ENCODE measurements around the gene SORCS2. TPM values are rescaled to one million over a fixed set of nuclear protein-coding genes. Genes with fewer than 3 reads are reported as not detected.

The SORCS2 gene
- total and polyA plus RNA-seq, 2 of the 8 experiments (the other 6 are each of a cell fraction or from before 2014, with no cell fraction given): 0.36 to 1.8 TPM

DNA sequence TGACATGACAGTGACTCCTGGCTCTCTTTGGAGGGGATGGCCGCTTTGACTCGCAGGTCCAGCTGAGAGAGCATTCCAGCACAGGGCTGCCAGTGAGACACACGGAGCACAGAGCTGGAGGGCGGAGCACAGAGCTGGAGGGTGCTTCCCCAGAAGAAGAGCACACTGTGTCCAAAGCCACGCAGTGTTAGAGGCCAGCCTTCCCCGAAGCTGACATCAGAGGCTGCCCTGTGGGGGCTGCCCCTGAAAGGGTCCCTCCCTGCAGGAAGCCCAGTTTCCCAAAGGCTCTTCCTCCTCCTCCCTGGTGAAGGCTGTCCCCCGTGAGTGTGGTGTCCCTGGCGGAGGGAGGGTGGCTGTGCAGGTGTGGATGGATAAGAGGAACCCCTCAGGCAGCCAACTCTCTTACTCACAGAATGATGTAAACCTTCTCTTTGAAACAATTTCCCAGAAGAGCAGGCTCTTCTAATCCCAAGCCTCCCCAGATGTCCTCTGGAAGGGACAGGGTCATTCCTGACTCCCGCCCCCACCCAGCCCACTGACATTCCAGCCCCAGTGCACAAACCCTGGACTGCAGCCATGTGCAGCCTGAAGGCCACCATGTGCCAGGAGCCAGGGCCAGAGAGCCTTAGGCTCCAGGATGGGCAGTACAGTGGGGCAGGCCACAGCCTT is 189.0 kb downstream of the SORCS2 start:
- Histone ChIP-seq H2BK120ac (replicated peaks; ENCODE audit: low read depth, low read length) (no peak overlapping the region), H3K4me2 (ENCODE audit: insufficient read depth in 1 of 2, low read depth in 2 of 2, low read length in 2 of 2) (no peak overlapping the region), H4K5ac (ENCODE audit: insufficient read length, low read depth, low read length) (no peak overlapping the region), H3K79me1 (ENCODE audit: low read depth, low read length) (no peaks in the 10 kb centered on the region), H3K9me3 (ENCODE audit: insufficient read depth in 2 of 2, low read depth in 1 of 2, low read length in 1 of 2) (no peaks in the 10 kb centered on the region), H3K18ac (ENCODE audit: extremely low read depth, low read length) (peak overlapping the region; percentile 7; the same call in 1 of the 2 replicates), H3K4me3 (ENCODE audit: extremely low read depth in 1 of 4, insufficient read depth in 2 of 4, low read depth in 3 of 4, low read length in 4 of 4) (no peak overlapping the region), H2BK5ac (ENCODE audit: low read depth, low read length) (no peak overlapping the region), H3K27me3 (replicated peaks in 1 of 4; ENCODE audit: control insufficient read depth in 3 of 4, extremely low read depth in 1 of 4, insufficient read depth in 3 of 4, low read length in 3 of 4) (no peaks in the 10 kb centered on the region), H3K23me2 (ENCODE audit: low read depth, low read length) (no peaks in the 10 kb centered on the region), H2BK12ac (ENCODE audit: low read depth, low read length) (no peak overlapping the region), H3K56ac (replicated peaks; ENCODE audit: insufficient read length, low read depth, low read length) (no peak overlapping the region), H4K8ac (ENCODE audit: extremely low read depth, insufficient read depth, low read length) (no peak overlapping the region; the same call in 1 of the 2 replicates), H3K36me3 (ENCODE audit: control insufficient read depth in 2 of 4, insufficient read depth in 4 of 4, low read length in 3 of 4) (no peaks in the 10 kb centered on the region), H3K4me1 (replicated peaks in 1 of 4; ENCODE audit: control insufficient read depth in 3 of 4, insufficient read depth in 4 of 4, low read length in 3 of 4) (no peaks in the 10 kb centered on the region), H3K27ac (ENCODE audit: low read depth, low read length) (no peak overlapping the region), H2AFZ (ENCODE audit: low read length) (no peak overlapping the region), H2BK20ac (ENCODE audit: low read length) (no peak overlapping the region), H3K23ac (ENCODE audit: insufficient read length) (no peak overlapping the region), H4K20me1 (replicated peaks in 1 of 2; ENCODE audit: control insufficient read depth in 1 of 2, insufficient read depth in 2 of 2, low read length in 2 of 2) (no peaks in the 10 kb centered on the region), H4K91ac (replicated peaks; ENCODE audit: insufficient read length, low read length) (no peak overlapping the region), H3K79me2 (ENCODE audit: control insufficient read depth in 1 of 2, insufficient read depth in 2 of 2, low read length in 2 of 2) (no peaks in the 10 kb centered on the region), H3K9ac (replicated peaks in 1 of 4; ENCODE audit: extremely low read depth in 1 of 4, low read depth in 3 of 4, low read length in 3 of 4) (no peak overlapping the region), H2AK5ac (ENCODE audit: low read depth, low read length) (no peak overlapping the region), H2BK15ac (ENCODE audit: low read length) (no peak overlapping the region), H3K4ac (replicated peaks; ENCODE audit: insufficient read length, low read depth, low read length) (no peak overlapping the region), H3K14ac (ENCODE audit: insufficient read length) (no peak overlapping the region)
- POLR2A ChIA-PET (ENCODE audit: partially characterized antibody): no interaction called here
- FAIRE-seq (no peak), DNase-seq (ENCODE audit: low read depth in 1 of 2, low spot score in 2 of 2) (no peak)
- CTCF ChIA-PET (ENCODE audit: partially characterized antibody): interaction anchor here (1.0 to 2.0 kb wide), 7 partner anchors 8 to 79 kb away, joined by 3 to 6 read pairs (median 3); no protein-coding TSS in a partner anchor
- TF ChIP-seq, protein P1, sequence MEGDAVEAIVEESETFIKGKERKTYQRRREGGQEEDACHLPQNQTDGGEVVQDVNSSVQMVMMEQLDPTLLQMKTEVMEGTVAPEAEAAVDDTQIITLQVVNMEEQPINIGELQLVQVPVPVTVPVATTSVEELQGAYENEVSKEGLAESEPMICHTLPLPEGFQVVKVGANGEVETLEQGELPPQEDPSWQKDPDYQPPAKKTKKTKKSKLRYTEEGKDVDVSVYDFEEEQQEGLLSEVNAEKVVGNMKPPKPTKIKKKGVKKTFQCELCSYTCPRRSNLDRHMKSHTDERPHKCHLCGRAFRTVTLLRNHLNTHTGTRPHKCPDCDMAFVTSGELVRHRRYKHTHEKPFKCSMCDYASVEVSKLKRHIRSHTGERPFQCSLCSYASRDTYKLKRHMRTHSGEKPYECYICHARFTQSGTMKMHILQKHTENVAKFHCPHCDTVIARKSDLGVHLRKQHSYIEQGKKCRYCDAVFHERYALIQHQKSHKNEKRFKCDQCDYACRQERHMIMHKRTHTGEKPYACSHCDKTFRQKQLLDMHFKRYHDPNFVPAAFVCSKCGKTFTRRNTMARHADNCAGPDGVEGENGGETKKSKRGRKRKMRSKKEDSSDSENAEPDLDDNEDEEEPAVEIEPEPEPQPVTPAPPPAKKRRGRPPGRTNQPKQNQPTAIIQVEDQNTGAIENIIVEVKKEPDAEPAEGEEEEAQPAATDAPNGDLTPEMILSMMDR (IDR thresholded peaks at IDR 0.05; ENCODE audit: control extremely low read depth in 1 of 3, insufficient read depth in 1 of 3, low read depth in 1 of 3, low read length in 3 of 3): peak in 1 of 3 experiments; percentile 10; a peak in 1 of 4 replicates
- no peak for TF ChIP-seq POLR2A (IDR thresholded peaks at IDR 0.05; ENCODE audit: control extremely low read depth in 1 of 2, low read depth in 2 of 2, low read length in 2 of 2)
- TF ChIP-seq POLR2AphosphoS5 (IDR thresholded peaks at IDR 0.05; ENCODE audit: low read depth, low read length): no peak
- no peak for TF ChIP-seq RXRA (IDR thresholded peaks at IDR 0.05; ENCODE audit: insufficient read depth, low read depth, low read length)
- TF ChIP-seq CHD1 (IDR thresholded peaks at IDR 0.05; ENCODE audit: low read depth, low read length): no peak
- TF ChIP-seq ASH2L (IDR thresholded peaks at IDR 0.05; ENCODE audit: low read length): no peak
- WGBS, 2 experiments (ENCODE audit: extremely low coverage in 1 of 2, insufficient coverage in 1 of 2, insufficient read length in 1 of 2, insufficient replicate concordance in 2 of 2, low coverage in 1 of 2, low lambda C conversion rate in 2 of 2, missing lambda C conversion rate in 1 of 2): 82% methylated on average over 9 of the region's 9 CpGs; no CpG with 5 or more reads in 1 of the 2 experiments
